HG03571 (cell line): ENCODE measurements around the gene SORT1.

ENCODE experiments used
- ATAC-seq: cut with Tn5 transposase; IDR thresholded peaks from one replicate; pipeline ENCODE4 v1.9.1; 2021; ENCODE audit not compliant: unreplicated experiment

The SORT1 gene

GRCh38 chr1:109277434-109278204 lies 120.1 kb downstream of the SORT1 start:
- no peak for ATAC-seq

GRCh38 chr1:109275706-109276345 lies 121.9 kb downstream of the SORT1 start:
- no peak for ATAC-seq

GRCh38 chr1:109274533-109275476 lies 122.9 kb downstream of the SORT1 start:
- no peak for ATAC-seq

- ATAC-seq = no peak
Measured at GRCh38 chr1:109273570-109274288, 124.0 kb downstream of the SORT1 start.

- no peak for ATAC-seq
Measured at GRCh38 chr1:109272831-109273547, 124.7 kb downstream of the SORT1 start.

GRCh38 chr1:109272021-109272799 lies 125.5 kb downstream of the SORT1 start:
- no peak for ATAC-seq

- ATAC-seq = no peak
Measured at GRCh38 chr1:109271458-109271857, 126.3 kb downstream of the SORT1 start.

GRCh38 chr1:109270623-109271317 lies 126.9 kb downstream of the SORT1 start:
- ATAC-seq = no peak

- ATAC-seq = no peak
Measured at GRCh38 chr1:109269981-109270622, 127.6 kb downstream of the SORT1 start.

- ATAC-seq = no peak
Measured at GRCh38 chr1:109269212-109269980, 128.3 kb downstream of the SORT1 start.

GRCh38 chr1:109268431-109269211 lies 129.1 kb downstream of the SORT1 start:
- no peak for ATAC-seq

GRCh38 chr1:109267743-109268300 lies 129.9 kb downstream of the SORT1 start:
- ATAC-seq = no peak

- ATAC-seq = no peak
Measured at GRCh38 chr1:109266965-109267364, 130.8 kb downstream of the SORT1 start.

- no peak for ATAC-seq
Measured at GRCh38 chr1:109265741-109266330, 131.9 kb downstream of the SORT1 start.

GRCh38 chr1:109265016-109265415 lies 132.7 kb downstream of the SORT1 start:
- ATAC-seq = no peak

- no peak for ATAC-seq
Measured at GRCh38 chr1:109264379-109264755, 133.4 kb downstream of the SORT1 start.
